ENCODE measurements around the gene VSIG4. TPM values are rescaled to one million over a fixed set of nuclear protein-coding genes. Genes with fewer than 3 reads are reported as not detected.

The VSIG4 gene
- total RNA-seq, 4 donors from 2014 or later = 8.7 to 20.4 (median 14.7) TPM

DNA sequence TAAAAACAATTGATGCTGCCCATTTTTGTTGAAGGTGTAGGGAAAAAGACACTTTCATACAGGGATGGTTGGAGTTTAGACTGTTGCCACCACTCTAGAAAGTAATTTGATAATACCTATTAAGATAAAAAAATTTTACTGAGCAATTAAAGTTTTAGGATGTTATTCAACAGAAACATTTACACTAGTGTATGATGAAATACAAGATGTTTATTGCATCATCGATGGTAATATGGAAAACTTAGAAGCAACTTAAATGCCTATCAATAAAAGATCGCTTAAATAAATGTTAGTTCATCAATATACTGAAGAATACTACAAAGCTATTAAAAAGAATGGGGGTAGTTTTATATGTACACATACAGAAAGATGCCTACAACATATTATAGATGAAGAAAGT, 9.2 kb upstream of the VSIG4 start:
- TF ChIP-seq EP300 (IDR thresholded peaks at IDR 0.05) (no peak), POLR2A (IDR thresholded peaks at IDR 0.05) (no peak), POLR2AphosphoS5 (IDR thresholded peaks at IDR 0.05) (no peak)
- TF ChIP-seq, protein P1, sequence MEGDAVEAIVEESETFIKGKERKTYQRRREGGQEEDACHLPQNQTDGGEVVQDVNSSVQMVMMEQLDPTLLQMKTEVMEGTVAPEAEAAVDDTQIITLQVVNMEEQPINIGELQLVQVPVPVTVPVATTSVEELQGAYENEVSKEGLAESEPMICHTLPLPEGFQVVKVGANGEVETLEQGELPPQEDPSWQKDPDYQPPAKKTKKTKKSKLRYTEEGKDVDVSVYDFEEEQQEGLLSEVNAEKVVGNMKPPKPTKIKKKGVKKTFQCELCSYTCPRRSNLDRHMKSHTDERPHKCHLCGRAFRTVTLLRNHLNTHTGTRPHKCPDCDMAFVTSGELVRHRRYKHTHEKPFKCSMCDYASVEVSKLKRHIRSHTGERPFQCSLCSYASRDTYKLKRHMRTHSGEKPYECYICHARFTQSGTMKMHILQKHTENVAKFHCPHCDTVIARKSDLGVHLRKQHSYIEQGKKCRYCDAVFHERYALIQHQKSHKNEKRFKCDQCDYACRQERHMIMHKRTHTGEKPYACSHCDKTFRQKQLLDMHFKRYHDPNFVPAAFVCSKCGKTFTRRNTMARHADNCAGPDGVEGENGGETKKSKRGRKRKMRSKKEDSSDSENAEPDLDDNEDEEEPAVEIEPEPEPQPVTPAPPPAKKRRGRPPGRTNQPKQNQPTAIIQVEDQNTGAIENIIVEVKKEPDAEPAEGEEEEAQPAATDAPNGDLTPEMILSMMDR (IDR thresholded peaks at IDR 0.05) = no peak

DNA sequence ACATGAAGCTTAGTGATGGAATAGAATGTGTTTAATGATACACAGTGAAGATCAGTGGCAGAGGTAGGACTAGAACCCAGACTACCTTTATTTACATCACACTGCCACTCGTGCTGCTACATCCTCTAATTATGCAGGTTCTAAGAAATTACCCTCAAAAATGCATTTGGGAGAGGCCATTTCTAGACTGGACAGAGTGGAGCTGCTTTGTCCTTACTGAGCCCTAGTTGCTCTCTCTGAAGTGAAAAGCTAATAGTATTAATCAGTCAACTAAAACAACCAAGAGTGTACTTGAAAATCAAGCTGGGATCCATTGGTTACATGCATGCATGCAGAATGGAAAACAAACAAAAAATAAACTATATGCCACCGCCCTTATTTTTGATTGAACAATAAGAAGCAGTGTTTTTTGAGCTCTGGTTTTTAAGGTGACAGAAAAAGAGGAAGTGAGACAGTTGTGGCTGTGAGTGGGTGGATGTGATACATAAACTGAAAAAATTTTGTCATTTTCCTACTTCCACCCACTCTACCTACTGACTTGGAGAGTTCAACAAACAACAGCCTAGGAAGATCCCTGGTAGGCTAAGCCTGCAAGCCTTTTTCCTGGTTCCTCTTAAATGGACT, 6.8 kb upstream of the VSIG4 start:
- Histone ChIP-seq H3K4me3 (no peak overlapping the region), H3K27ac (no peak overlapping the region), H3K27me3 (no peaks in the 10 kb centered on the region), H3K4me1 (no peaks in the 10 kb centered on the region), H3K9me3 (no peaks in the 10 kb centered on the region), H3K36me3 (no peaks in the 10 kb centered on the region)
- WGBS = 45% methylated on average over 2 of the region's 2 CpGs
- TF ChIP-seq POLR2A (IDR thresholded peaks at IDR 0.05) = no peak
- TF ChIP-seq, protein P1 (IDR thresholded peaks at IDR 0.05) = no peak
- TF ChIP-seq POLR2AphosphoS5 (IDR thresholded peaks at IDR 0.05) = no peak
- TF ChIP-seq EP300 (IDR thresholded peaks at IDR 0.05) = no peak
- DNase-seq (ENCODE audit: low spot score in 2 of 2) = no peak

More for the DNA sequence above, 9.2 kb upstream of the VSIG4 start:
- H3K9me3 ChIP-seq = no peaks in the 10 kb centered on the region
- no peak overlapping the region for H3K27ac ChIP-seq
- no peak overlapping the region for H3K4me3 ChIP-seq
- no peaks in the 10 kb centered on the region for H3K27me3 ChIP-seq
- H3K36me3 ChIP-seq = no peaks in the 10 kb centered on the region
- no peaks in the 10 kb centered on the region for H3K4me1 ChIP-seq
- WGBS = 80% methylated on average over 2 of the region's 2 CpGs
- DNase-seq (ENCODE audit: low spot score in 2 of 2) = no peak

DNA sequence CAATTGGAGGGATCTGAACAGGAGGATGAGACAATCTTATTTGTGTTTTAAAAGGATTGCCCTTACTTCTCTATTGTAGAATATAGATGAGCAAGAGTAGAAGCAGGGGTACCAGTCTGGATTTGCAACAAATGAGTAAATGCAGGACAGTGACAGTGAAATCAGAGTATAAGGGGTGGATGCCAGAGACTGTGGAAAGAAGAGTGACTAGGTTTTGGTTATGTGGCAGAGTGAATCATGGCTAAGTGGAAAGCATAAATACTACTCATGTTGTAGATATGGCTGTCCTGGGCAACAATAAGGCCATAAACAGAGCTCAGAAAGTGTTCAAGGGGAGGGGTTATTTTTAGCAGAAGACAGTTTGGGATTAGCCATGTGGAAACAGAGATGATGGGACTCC, 6.0 kb upstream of the VSIG4 start:
- Histone ChIP-seq H3K27ac (no peak overlapping the region), H3K9me3 (no peaks in the 10 kb centered on the region), H3K4me1 (no peaks in the 10 kb centered on the region), H3K27me3 (no peaks in the 10 kb centered on the region), H3K4me3 (no peak overlapping the region), H3K36me3 (no peaks in the 10 kb centered on the region)
- no peak for DNase-seq (ENCODE audit: low spot score in 2 of 2)
- TF ChIP-seq POLR2A (IDR thresholded peaks at IDR 0.05) (no peak), POLR2AphosphoS5 (IDR thresholded peaks at IDR 0.05) (no peak), EP300 (IDR thresholded peaks at IDR 0.05) (no peak)
- TF ChIP-seq, protein P1 (IDR thresholded peaks at IDR 0.05) = no peak

DNA sequence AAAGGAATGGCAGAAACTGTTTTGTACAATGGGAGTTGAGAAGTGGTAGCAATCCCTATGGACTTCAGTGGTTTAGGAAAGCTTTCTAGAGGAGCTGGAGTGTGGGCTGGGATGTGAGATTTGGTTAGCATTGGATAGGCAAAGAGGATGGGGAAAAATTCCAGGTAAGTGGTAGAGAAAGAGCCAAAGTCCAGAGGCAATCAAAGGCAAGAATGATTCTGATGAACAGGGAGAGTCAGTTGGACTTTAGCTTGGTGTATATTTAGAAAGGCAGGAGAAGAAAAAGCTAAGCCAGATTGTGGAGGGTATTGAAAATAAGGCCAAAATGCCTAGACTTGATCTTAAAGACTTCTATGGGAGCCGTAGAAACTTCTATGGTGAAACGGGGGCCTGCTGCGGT, 3.7 kb upstream of the VSIG4 start:
- H3K27me3 ChIP-seq = no peaks in the 10 kb centered on the region
- WGBS = 90% methylated on average over 3 of the region's 3 CpGs
- no peaks in the 10 kb centered on the region for H3K36me3 ChIP-seq
- DNase-seq (ENCODE audit: low spot score in 2 of 2) = no peak
- H3K4me3 ChIP-seq = no peak overlapping the region
- H3K4me1 ChIP-seq = no peaks in the 10 kb centered on the region
- H3K27ac ChIP-seq = no peak overlapping the region
- H3K9me3 ChIP-seq = no peaks in the 10 kb centered on the region
- TF ChIP-seq POLR2A (IDR thresholded peaks at IDR 0.05) (no peak), POLR2AphosphoS5 (IDR thresholded peaks at IDR 0.05) (no peak), EP300 (IDR thresholded peaks at IDR 0.05) (no peak)
- TF ChIP-seq, protein P1 (IDR thresholded peaks at IDR 0.05) = no peak

DNA sequence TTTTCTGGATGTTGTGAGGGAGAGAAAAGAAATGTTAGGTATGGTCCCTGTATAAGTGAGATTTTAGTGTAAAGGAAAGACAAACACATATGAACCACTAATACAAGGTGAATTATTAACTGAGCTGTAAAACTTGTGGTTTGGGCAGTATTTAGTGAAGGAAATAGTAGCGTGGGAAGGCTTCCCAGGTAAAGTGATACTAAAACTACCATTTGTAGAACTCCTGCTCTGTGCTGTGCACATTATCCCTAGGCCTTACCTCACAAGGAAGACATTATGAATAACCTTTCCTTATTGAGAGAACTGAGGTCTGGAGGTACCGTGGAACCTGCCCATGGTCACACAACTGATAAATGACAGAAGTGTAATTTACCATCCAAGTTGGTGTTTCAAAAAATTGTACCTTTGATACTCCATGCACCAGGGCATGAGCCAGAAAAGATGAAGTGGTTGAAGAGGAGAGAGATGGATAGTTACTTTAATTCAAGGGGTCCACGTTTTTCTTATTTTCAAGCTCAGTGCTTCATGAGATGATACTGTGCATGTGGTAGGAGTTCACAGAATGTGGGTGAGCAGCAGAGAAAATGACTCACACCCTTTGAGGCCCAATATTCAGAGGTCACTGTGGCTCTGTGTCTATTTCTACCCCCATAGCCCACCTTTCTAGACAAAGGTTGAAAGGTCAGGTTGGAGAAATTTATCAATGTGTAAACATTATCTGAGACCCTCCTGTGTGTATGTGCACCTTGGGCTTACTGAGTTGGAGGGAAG, 2.6 kb upstream of the VSIG4 start:
- TF ChIP-seq POLR2A (IDR thresholded peaks at IDR 0.05) = no peak
- TF ChIP-seq, protein P1 (IDR thresholded peaks at IDR 0.05) = no peak
- TF ChIP-seq EP300 (IDR thresholded peaks at IDR 0.05) = no peak
- no peak for TF ChIP-seq POLR2AphosphoS5 (IDR thresholded peaks at IDR 0.05)
- H3K9me3 ChIP-seq = no peaks in the 10 kb centered on the region
- WGBS = 71% methylated on average over 3 of the region's 3 CpGs
- no peak for DNase-seq (ENCODE audit: low spot score in 2 of 2)
- no peaks in the 10 kb centered on the region for H3K36me3 ChIP-seq
- H3K27me3 ChIP-seq = no peaks in the 10 kb centered on the region
- no peak overlapping the region for H3K27ac ChIP-seq
- no peak overlapping the region for H3K4me3 ChIP-seq
- H3K4me1 ChIP-seq = no peaks in the 10 kb centered on the region
